HG03280 (cell line): ENCODE results near the gene SF3B4.
"Not testable (repeated sequence)": the region's sequence is repeated elsewhere in the genome, so short reads cannot be mapped to it uniquely, and the experiment has no call there.

Experiments
- ATAC-seq: cut with Tn5 transposase; IDR thresholded peaks from one replicate; pipeline ENCODE4 v1.9.1; 2021; ENCODE audit warnings: mild to moderate bottlenecking, moderate library complexity; ENCODE audit not compliant: unreplicated experiment

Gene SF3B4, protein sequence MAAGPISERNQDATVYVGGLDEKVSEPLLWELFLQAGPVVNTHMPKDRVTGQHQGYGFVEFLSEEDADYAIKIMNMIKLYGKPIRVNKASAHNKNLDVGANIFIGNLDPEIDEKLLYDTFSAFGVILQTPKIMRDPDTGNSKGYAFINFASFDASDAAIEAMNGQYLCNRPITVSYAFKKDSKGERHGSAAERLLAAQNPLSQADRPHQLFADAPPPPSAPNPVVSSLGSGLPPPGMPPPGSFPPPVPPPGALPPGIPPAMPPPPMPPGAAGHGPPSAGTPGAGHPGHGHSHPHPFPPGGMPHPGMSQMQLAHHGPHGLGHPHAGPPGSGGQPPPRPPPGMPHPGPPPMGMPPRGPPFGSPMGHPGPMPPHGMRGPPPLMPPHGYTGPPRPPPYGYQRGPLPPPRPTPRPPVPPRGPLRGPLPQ

GRCh38 chr1:149927563-149928400, at the start of gene SF3B4:
SF3B4 (minus strand) TSS chr1:149927803; CDS start chr1:149927759, 44 bp downstream.
- ATAC-seq, result peak; percentile 95

DNA sequence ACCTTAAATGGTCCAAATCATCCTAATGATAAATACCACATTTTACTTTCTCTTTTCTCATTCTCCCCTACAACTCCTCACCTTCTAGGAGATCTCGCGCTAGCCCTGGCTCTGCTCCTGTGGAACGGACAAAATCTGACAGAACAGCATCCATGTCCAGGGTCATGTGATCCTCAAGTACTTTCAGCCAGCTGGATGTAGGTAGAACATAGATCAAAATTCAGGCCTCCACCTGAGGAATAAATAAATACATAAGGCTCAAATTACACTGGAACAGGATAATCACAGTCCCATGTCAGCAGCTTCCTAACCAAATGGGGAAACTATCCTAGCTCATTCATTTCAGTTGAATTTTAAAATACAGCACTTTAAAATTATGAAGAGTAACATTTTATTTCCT, 49.7 kb upstream of the SF3B4 start:
- ATAC-seq, result no peak

DNA sequence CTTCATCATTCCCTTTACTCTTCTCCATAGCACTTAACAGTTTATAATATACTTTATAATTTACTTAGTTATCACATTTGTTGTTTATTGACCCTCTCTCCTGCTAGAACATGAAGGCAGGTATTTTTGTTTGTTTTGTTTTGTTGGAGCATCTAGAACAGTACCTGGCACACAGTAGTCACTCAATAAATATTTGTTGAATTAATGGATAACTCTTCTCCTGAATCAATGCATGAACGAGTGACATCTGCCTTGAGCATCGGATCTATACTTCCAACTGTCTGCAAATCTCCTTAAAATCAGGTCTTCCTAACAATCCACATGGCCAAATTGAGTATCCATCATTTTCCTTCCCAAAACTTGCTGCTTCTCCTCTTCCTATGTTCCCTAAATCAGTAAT, 44.9 kb upstream of the SF3B4 start:
- ATAC-seq, result no peak

DNA sequence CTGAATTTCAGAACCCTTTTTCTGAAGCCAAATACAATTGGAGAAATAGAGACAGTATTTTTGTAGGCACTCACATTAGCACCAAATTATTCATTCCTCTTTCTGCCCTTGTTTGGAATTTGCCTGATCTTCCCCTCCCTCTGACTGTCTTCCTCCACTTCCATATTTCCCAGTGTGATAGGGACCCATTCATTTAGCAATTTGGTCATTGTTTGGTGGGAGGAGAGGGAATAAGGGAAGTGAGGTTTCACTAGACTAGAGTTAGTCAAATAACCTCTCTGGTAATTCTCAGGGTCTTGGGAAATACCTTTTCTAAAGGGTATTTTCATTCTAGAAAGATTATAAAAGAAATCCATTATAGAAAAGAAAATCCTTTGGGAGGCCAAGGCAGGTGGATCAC, 40.0 kb upstream of the SF3B4 start:
- no peak for ATAC-seq

- ATAC-seq, result no peak
These were observed 39.4 kb upstream of the SF3B4 start for GRCh38 chr1:149967041-149967440.

GRCh38 chr1:149966405-149966804, 38.8 kb upstream of the SF3B4 start:
- ATAC-seq, result no peak

DNA sequence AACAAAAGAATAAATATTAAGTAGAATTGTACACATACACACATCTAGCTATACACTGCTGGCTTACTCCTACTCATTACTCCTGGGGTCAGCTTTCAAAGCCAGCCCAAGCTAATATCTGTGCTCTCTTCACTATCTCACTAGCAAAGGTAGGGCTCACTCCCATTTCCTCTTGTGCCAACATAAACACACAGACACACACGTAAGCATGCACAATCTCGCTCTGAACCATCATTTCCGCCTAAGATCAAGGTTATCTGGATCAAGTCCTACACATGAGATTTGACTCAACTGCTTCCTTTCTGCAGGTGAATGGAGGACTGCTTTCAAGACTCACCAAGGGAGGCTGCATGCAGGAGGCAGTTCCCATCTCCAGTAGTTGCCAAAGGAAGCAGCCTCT, 37.8 kb upstream of the SF3B4 start:
- no peak for ATAC-seq

GRCh38 chr1:149963358-149963757, 35.8 kb upstream of the SF3B4 start:
- no peak for ATAC-seq

DNA sequence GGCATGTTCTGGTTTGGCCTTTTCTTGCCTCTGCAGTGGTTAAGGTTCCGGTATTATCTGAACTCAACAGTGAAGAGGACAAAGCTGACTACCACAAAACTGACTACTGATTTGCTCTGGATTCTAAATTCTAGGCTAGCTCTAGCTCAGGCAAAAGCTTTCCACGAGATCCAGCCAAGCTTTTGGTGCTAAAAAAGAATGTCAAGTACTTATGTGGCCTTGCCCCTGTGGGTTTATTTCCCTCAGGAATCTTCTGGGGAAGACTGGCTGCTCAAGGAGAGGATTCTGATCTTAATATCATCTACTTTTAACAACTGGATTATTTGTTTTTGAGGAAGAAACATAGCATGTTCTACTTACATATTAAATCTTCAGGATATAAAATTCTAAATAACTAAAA, 35.1 kb upstream of the SF3B4 start:
- no peak for ATAC-seq

- ATAC-seq, result no peak
These were observed 34.5 kb upstream of the SF3B4 start for GRCh38 chr1:149962039-149962647.

GRCh38 chr1:149957548-149957947, 29.9 kb upstream of the SF3B4 start:
- ATAC-seq, result not testable (repeated sequence)

GRCh38 chr1:149949911-149950310, 22.3 kb upstream of the SF3B4 start:
- ATAC-seq, result no peak

GRCh38 chr1:149945206-149945605, 17.6 kb upstream of the SF3B4 start:
- ATAC-seq, result no peak

GRCh38 chr1:149942885-149943284, 15.3 kb upstream of the SF3B4 start:
- no peak for ATAC-seq

DNA sequence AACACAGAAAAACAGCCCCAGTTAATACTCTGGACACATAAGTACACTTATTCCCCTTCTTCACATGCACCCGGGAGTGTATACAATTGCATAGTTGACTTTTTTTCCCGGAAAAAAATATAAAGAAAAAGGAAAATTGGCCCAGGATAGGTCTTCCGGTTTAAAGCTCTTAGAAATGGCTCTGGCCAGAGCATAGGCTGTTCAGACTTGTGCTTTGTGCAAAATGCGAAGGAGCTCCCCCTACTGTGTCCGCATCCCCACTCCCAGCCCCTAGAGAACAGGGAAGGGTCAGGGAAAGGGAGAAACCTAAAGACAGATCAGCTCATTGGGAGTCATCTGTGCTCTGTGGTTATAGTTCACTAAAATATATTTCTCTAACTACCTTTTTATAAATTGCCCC, 14.6 kb upstream of the SF3B4 start:
- ATAC-seq, result no peak

- no peak for ATAC-seq
These were observed 12.8 kb upstream of the SF3B4 start for GRCh38 chr1:149940427-149940826.

DNA sequence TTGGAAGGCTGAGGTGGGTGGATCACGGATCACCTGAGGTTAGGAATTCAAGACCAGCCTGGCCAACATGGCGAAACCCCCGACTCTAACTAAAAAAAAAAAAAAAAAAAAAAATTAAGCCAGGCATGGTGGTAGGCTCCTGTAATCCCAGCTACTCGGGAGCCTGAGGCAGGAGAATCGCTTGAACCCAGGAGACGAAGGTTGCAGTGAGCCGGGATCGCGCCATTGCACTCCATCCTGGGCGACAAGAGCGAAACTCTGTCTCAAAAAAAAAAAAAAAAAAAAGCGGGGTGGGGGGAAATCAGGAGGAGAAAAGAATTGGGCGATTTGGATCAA, 11.0 kb upstream of the SF3B4 start:
- not testable (repeated sequence) for ATAC-seq

DNA sequence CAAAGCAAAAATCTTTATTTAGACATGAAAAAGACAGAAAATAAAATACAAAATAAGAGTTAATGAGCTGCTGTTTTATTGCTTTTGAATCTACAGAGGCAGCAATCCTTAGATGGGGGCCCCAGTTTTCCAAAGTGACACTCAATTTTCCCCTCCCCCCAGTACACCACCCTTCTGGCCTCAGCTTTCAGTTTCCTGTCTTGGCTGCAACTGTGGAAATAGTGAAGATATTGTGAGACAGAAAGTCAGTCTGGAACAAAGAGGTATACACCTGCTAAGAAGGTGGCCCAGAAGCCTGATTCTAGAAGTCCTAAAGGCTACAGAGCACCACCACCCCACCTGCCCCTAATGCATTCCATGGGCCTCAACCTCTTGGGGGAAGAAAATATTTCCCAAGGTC, 10.2 kb upstream of the SF3B4 start:
- ATAC-seq, result no peak

GRCh38 chr1:149936992-149937705, 9.5 kb upstream of the SF3B4 start:
- ATAC-seq, result no peak

DNA sequence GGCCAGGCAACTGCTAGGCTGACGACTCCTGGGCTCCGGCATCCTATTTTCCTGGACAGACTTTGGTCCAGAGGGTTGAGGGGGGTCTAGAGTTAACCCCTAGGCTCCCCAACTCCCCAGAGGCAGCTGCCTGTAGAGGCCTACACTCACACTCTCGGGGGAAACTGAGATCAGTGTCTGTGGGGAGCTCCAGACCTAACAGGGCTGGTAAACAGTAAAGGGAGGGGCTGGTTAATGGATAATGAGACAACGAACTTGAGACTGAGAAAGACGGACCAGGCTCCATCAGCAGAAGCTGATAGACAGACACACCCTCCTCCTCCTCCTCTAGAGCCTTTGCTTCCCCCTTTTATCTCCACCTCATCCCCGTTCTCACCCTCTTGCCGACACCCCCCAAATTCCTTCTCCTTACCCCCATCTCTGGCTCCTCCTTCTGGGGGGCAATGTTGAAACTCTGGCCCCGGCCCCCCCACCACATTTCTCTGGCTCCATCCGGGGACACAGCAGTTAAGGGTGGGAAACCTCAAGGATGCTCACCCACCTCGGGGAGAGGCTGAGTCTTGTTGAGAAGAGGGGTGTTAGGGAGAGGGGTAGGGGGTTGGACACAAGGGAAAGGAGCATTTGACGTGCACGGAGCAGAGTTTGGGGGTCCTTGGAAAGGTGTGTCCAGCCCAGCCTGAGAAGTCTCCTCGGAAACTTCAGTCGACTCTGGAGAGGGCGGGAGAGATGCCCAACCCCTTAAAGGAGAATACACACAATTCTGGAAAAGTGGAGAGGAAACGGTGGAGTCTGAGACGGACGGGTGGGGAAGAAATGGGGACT, 8.8 kb upstream of the SF3B4 start, which contains the start of gene MTMR11:
Gene MTMR11, minus strand, starts transcription at position 710 of the 822 bp plus-strand sequence. Its CDS starts 232 bp downstream, at position 478.
- no peak for ATAC-seq
